Neural progenitor cell (in vitro differentiated cells): Measurements from ENCODE around the gene TASP1.
"Not testable (repeated sequence)": the region's sequence is repeated elsewhere in the genome, so short reads cannot be mapped to it uniquely, and the experiment has no call there.

Experiments used
- EZH2phosphoT487 ChIP-seq: fragments of 200-600 bp; sonication (generic); IDR thresholded peaks from 2 replicates; pipeline ENCODE4 v1.6.1; 2017; ENCODE audit warnings: antibody characterized with exemption
- TF ChIP-seq, protein P1 (sequence below): fragments of 200-600 bp; sonication (generic); IDR thresholded peaks from 2 replicates; pipeline ENCODE4 v1.5.1; 2017; ENCODE audit warnings: antibody characterized with exemption, mild to moderate bottlenecking

DNA sequence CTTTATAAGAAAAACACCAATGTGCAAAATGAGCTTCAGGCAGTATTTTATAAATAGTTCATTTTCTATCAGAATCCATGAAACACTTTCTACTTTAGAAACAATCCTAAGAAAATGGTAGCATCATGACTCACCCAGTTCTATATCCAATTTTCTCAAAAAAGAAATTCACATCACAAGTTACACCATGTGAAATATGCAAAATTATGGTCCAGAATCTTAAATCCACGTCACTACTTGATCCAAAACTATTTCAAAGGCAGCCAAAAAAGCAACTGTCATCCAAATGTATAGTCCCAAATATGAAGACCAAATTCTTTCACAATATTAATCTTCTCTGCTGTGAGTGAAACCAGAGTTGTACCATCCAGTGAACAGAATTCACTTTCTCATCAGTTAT is 19.3 kb downstream of the TASP1 start:
- not testable (repeated sequence) for TF ChIP-seq EZH2phosphoT487
- TF ChIP-seq, protein P1, sequence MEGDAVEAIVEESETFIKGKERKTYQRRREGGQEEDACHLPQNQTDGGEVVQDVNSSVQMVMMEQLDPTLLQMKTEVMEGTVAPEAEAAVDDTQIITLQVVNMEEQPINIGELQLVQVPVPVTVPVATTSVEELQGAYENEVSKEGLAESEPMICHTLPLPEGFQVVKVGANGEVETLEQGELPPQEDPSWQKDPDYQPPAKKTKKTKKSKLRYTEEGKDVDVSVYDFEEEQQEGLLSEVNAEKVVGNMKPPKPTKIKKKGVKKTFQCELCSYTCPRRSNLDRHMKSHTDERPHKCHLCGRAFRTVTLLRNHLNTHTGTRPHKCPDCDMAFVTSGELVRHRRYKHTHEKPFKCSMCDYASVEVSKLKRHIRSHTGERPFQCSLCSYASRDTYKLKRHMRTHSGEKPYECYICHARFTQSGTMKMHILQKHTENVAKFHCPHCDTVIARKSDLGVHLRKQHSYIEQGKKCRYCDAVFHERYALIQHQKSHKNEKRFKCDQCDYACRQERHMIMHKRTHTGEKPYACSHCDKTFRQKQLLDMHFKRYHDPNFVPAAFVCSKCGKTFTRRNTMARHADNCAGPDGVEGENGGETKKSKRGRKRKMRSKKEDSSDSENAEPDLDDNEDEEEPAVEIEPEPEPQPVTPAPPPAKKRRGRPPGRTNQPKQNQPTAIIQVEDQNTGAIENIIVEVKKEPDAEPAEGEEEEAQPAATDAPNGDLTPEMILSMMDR, result not testable (repeated sequence)
